ENCODE measurements around the gene ZNF322. TPM values are rescaled to one million over a fixed set of nuclear protein-coding genes. Genes with fewer than 3 reads are reported as not detected.

The ZNF322 gene
- total and polyA plus RNA-seq, 2 of the 8 experiments (the other 6 are each of a cell fraction or from before 2014, with no cell fraction given) = 5.3 to 35.0 TPM

GRCh38 chr6:26602262-26602661, 57.3 kb downstream of the ZNF322 start:
- Histone ChIP-seq H2AFZ (ENCODE audit: low read length) (no peak overlapping the region), H2AK5ac (ENCODE audit: low read depth, low read length) (no peak overlapping the region), H3K4me3 (ENCODE audit: extremely low read depth in 1 of 4, insufficient read depth in 2 of 4, low read depth in 3 of 4, low read length in 4 of 4) (no peak overlapping the region), H4K8ac (ENCODE audit: extremely low read depth, insufficient read depth, low read length) (no peak overlapping the region), H2BK15ac (ENCODE audit: low read length) (no peak overlapping the region), H3K4me2 (ENCODE audit: insufficient read depth in 1 of 2, low read depth in 2 of 2, low read length in 2 of 2) (no peak overlapping the region), H3K9ac (replicated peaks in 1 of 4; ENCODE audit: extremely low read depth in 1 of 4, low read depth in 3 of 4, low read length in 3 of 4) (no peak overlapping the region), H3K36me3 (ENCODE audit: control insufficient read depth in 2 of 4, insufficient read depth in 4 of 4, low read length in 3 of 4) (peaks cover 0 to 6% (median 3%) of the 10 kb centered on the region in 4 experiments; a peak in 2 of 8 replicates), H3K14ac (ENCODE audit: insufficient read length) (no peak overlapping the region), H3K4me1 (replicated peaks in 1 of 4; ENCODE audit: control insufficient read depth in 3 of 4, insufficient read depth in 4 of 4, low read length in 3 of 4) (peaks cover 0 to 5% (median 2%) of the 10 kb centered on the region in 4 experiments; a peak in 5 of 7 replicates), H3K9me3 (ENCODE audit: insufficient read depth in 2 of 2, low read depth in 1 of 2, low read length in 1 of 2) (no peaks in the 10 kb centered on the region), H2BK20ac (ENCODE audit: low read length) (no peak overlapping the region), H2BK5ac (ENCODE audit: low read depth, low read length) (no peak overlapping the region), H3K56ac (replicated peaks; ENCODE audit: insufficient read length, low read depth, low read length) (no peak overlapping the region), H3K23me2 (ENCODE audit: low read depth, low read length) (peaks cover 6% of the 10 kb centered on the region; the same call in 1 of the 2 replicates), H2BK120ac (replicated peaks; ENCODE audit: low read depth, low read length) (no peak overlapping the region), H2BK12ac (ENCODE audit: low read depth, low read length) (no peak overlapping the region), H3K79me1 (ENCODE audit: low read depth, low read length) (peaks cover 5% of the 10 kb centered on the region), H3K27me3 (replicated peaks in 1 of 4; ENCODE audit: control insufficient read depth in 3 of 4, extremely low read depth in 1 of 4, insufficient read depth in 3 of 4, low read length in 3 of 4) (no peaks in the 10 kb centered on the region), H3K4ac (replicated peaks; ENCODE audit: insufficient read length, low read depth, low read length) (no peak overlapping the region), H4K5ac (ENCODE audit: insufficient read length, low read depth, low read length) (no peak overlapping the region), H3K23ac (ENCODE audit: insufficient read length) (no peak overlapping the region), H4K91ac (replicated peaks; ENCODE audit: insufficient read length, low read length) (no peak overlapping the region), H3K79me2 (ENCODE audit: control insufficient read depth in 1 of 2, insufficient read depth in 2 of 2, low read length in 2 of 2) (peaks cover 0 to 8% of the 10 kb centered on the region in 2 experiments; a peak in 2 of 4 replicates), H3K27ac (ENCODE audit: low read depth, low read length) (no peak overlapping the region), H3K18ac (ENCODE audit: extremely low read depth, low read length) (no peak overlapping the region), H4K20me1 (replicated peaks in 1 of 2; ENCODE audit: control insufficient read depth in 1 of 2, insufficient read depth in 2 of 2, low read length in 2 of 2) (no peaks in the 10 kb centered on the region)
- CTCF ChIA-PET (ENCODE audit: partially characterized antibody) = interaction anchor here (0.9 to 1.2 kb wide), 3 partner anchors 9 to 476 kb away, joined by 3 read pairs; no protein-coding TSS in a partner anchor
- TF ChIP-seq CHD2 (IDR thresholded peaks at IDR 0.05; ENCODE audit: low read length) (no peak), MAFK (IDR thresholded peaks at IDR 0.05; ENCODE audit: low read depth, low read length) (no peak), POLR2A (IDR thresholded peaks at IDR 0.05; ENCODE audit: control extremely low read depth in 1 of 2, low read depth in 2 of 2, low read length in 2 of 2) (no peak)
- DNase-seq (ENCODE audit: low read depth in 1 of 2, low spot score in 2 of 2) = no peak
- POLR2A ChIA-PET (ENCODE audit: partially characterized antibody) = interaction anchor here (0.5 to 1.2 kb wide), 2 partner anchors 13 to 545 kb away, joined by 3 to 4 read pairs; a partner anchor contains a TSS
- WGBS, 2 experiments (ENCODE audit: extremely low coverage in 1 of 2, insufficient coverage in 1 of 2, insufficient read length in 1 of 2, insufficient replicate concordance in 2 of 2, low coverage in 1 of 2, low lambda C conversion rate in 2 of 2, missing lambda C conversion rate in 1 of 2) = 82% methylated on average over 3 of the region's 3 CpGs; no CpG with 5 or more reads in 1 of the 2 experiments
- FAIRE-seq = no peak

All from H1 (cell line).